Fibroblast of pulmonary artery (primary cell): ENCODE results near the gene GRWD1.

ENCODE experiments used
- DNase-seq: peaks from one replicate; pipeline ENCODE4 v3.0.0-alpha.2; 2010; ENCODE audit warnings: low read depth
- H3K4me3 ChIP-seq: replicated peaks from 2 replicates; pipeline ENCODE4 v1.5.1; 2011; ENCODE audit warnings: low read depth, mild to moderate bottlenecking, control low read depth, low read length, moderate library complexity
- CTCF ChIP-seq: IDR thresholded peaks from 2 replicates; pipeline ENCODE4 v1.5.1; 2011; ENCODE audit warnings: mild to moderate bottlenecking, control low read depth, low read length, inconsistent platforms; ENCODE audit errors: missing control alignments

GRWD1 gene

GRCh38 chr19:48424694-48425219 lies 21.0 kb upstream of the GRWD1 start:
- no peak for TF ChIP-seq CTCF
- peak overlapping the region; percentile 8 for H3K4me3 ChIP-seq
- peak; percentile 71 for DNase-seq

- H3K4me3 ChIP-seq: no peak overlapping the region
- no peak for DNase-seq
- TF ChIP-seq CTCF: no peak
Measured at GRCh38 chr19:48428670-48429069, 17.1 kb upstream of the GRWD1 start.

- no peak overlapping the region for H3K4me3 ChIP-seq
- no peak for TF ChIP-seq CTCF
- no peak for DNase-seq
Measured at GRCh38 chr19:48433337-48433736, 12.4 kb upstream of the GRWD1 start.

GRCh38 chr19:48436586-48436985 lies 9.2 kb upstream of the GRWD1 start:
- no peak overlapping the region for H3K4me3 ChIP-seq
- DNase-seq: no peak
- no peak for TF ChIP-seq CTCF

- TF ChIP-seq CTCF: no peak
- no peak for DNase-seq
- no peak overlapping the region for H3K4me3 ChIP-seq
Measured at GRCh38 chr19:48441360-48442050, 4.3 kb upstream of the GRWD1 start.

- no peak for DNase-seq
- H3K4me3 ChIP-seq: no peak overlapping the region
- no peak for TF ChIP-seq CTCF
Measured at GRCh38 chr19:48442116-48443035, 3.4 kb upstream of the GRWD1 start.
